DMS79 (cell line): Measurements from ENCODE around the gene ARSA.

Experiments used
- DNase-seq: peaks from one replicate; lab custom pipeline; 2025; lab: John Stamatoyannopoulos, UW

The ARSA gene

DNA sequence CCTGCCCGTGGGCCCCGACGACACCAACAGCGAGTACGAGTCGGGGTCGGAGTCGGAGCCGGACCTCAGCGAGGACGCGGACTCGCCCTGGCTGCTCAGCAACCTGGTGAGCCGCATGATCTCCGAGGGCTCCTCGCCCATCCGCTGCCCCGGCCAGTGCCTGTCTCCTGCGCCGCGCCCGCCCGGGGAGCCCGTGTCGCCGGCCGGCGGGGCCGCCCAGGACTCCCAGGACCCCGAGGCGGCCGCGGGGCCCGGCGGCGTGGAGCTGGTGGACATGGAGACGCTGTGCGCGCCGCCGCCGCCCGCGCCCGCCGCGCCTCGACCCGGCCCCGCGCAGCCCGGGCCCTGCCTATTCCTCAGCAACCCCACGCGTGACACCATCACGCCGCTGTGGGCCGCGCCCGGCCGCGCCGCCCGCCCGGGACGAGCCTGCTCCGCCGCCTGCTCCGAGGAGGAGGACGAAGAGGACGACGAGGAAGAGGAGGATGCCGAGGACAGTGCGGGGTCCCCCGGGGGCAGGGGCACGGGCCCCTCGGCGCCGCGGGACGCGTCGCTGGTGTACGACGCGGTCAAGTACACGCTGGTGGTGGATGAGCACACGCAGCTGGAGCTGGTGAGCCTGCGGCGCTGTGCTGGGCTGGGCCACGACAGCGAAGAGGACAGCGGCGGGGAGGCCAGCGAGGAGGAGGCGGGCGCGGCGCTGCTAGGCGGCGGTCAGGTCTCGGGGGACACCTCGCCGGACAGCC is 23.5 kb downstream of the ARSA start:
- no peak for DNase-seq

DNA sequence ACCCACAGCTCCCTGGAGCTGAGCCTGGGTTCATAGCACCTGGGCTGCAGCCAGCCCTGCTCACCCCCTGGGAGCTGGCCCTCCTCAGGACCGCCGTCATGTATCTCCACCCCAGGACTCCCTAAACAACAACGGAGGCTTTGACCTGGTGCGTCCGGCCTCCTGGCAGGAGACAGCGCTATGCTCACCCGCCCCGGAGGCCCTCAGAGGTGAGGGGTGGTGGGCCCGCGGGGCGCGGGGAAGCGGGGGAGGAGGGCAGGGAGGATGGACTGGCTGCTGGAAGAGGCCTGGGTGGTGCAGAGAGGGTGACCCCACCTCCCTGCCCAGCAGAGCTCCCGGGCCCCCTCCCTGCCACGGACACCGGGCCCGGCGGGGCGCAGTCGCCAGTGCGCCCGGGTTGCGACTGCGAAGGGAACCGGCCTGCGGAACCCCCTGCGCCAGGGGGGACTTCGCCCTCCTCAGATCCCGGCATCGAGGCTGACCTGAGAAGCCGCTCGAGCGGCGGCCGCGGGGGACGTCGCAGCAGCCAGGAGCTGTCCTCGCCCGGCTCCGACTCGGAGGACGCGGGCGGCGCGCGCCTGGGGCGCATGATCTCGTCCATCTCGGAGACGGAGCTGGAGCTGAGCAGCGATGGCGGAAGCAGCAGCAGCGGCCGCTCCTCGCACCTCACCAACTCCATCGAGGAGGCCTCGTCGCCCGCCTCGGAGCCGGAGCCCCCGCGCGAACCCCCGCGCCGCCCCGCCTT is 24.3 kb downstream of the ARSA start:
- DNase-seq: no peak

GRCh38 chr22:50602338-50602700 is 25.6 kb downstream of the ARSA start:
- DNase-seq: no peak

DNA sequence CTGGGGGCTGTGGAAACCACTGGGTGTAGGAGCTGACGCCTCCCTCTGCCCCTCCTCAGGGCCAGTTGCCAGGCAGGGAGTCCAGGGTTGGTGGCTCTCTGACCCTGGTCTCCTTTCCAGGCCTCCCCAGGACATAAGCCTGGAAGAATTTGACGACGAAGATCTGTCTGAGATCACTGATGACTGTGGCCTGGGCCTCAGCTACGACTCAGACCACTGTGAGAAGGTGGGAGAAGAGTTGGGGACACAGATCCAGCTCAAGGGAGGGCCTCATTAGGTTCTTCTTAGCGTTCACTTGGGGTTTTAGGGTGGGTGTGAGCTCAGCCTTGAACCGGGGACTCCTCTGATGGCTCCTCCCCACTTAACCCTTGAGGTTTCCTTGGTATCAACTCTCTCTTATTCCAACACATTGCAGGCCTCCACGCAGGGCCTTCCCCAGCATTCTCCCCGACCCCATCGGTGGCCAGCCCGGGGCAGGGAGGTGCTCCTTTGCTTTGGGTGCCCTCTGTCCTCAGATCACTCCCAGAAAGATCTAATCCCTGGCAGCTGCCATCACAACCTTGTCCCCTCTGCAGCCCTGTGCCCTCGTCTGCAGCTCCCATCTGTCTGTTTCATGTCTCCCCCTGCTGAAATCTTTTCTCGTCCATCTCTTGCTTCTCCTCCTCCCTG is 26.1 kb downstream of the ARSA start:
- DNase-seq: no peak

DNA sequence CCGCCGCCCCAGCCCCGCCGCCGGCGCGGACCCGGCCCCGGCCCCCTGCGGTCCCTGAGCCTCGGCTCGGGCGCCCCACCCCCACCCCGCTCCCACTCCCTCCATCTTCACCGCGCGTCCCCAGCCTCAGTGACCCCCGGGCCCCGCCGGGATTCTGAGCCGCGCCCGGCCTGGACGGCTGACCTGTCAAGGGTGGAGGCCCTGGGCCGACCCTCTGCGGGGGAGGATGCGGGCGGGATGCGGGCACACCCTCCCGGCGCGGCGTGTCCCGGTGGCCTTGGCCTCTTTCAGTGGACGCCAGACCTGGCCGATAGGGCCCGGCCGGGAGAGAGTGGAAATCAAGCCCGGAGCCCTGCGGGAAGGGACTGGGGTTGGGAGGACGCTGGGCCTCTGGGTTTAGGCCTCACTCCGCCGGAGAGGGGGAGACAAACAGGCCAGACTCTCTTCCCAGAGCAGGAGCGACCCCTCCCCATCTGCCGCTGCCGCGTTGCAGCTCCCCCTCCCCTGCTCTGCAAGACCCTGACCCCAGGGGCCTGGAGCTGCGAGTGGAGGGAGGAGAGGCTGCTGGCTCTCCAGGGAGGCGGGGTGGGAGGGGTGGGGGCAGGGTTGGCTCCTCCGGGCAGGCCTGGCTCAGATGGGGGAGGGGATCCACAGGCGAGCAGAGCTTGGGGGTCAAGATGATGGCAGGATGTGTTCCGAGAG is 26.8 kb downstream of the ARSA start:
- DNase-seq: no peak

DNA sequence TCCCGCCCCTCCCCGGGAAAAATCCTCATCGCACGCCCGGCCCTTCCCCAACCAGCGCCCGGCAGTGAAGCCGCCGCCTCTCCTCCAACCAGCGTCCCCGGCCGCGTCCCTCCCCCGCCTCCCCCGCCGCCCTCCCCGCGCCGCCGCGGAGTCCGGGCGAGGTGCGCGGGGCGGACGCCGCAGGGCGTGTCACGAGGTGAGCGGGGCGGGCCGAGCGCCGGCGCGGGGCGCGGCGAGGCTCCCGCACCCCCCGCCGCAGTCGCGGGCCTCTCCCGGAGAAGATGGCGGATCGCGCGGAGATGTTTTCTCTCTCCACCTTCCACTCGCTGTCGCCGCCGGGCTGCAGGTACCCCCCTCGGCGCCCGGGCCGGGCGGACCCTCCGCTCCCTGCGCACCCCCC is 27.4 kb downstream of the ARSA start, which contains the start of gene MAPK8IP2:
Gene MAPK8IP2, plus strand, starts transcription at position 256 of the 400 bp plus-strand sequence. Its CDS starts 26 bp downstream, at position 282.
- no peak for DNase-seq

DNA sequence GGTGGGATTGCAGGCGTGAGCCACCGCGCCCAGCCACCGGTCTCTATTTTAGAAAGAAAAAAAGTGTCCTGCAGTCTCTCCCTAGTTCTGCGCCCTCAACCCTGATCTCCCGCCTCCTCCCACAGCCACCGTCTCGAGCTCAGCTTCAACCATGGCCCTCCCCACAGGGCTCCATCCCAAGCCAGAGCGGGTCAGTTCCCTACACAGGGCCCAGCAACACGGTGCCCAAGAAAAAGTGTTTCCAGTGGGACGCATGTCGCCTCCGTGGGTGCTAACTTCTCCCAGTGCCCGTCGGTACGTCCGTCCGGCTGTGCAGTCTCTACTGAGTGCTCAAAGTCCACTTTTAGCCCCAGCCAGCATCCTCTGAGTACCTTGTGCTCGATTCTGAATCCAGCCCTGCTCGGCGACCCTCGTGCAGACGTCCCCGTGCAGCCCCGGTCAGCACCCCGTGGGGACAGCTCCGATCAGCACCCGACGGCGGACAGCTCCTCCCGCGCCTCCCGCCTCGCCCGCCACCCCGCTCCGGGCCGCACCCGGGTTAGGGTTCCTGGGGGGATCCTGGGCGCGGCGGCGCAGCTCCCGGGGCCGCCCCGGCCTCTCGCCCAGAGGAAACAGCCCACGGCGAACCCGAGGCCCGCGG is 28.0 kb downstream of the ARSA start:
- no peak for DNase-seq

DNA sequence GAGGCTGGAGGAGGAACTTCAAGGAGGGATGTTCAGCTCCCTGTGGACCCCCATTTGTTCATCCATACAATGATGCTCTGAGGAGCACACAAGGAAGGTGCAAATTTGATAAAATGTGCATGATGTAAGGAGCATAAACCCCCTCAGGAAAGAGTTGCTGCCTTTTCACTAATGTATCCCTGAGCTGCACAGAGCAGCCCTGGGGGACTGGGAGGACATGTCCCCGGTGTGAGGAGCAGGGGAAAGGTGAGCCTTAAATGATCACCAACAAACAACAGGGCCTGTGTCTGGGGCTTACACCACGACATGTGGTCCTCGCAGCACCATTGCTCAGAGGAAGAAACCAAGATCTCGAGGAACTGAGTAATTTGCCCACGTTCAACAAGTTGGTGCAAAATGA is 30.9 kb downstream of the ARSA start:
- DNase-seq: no peak

DNA sequence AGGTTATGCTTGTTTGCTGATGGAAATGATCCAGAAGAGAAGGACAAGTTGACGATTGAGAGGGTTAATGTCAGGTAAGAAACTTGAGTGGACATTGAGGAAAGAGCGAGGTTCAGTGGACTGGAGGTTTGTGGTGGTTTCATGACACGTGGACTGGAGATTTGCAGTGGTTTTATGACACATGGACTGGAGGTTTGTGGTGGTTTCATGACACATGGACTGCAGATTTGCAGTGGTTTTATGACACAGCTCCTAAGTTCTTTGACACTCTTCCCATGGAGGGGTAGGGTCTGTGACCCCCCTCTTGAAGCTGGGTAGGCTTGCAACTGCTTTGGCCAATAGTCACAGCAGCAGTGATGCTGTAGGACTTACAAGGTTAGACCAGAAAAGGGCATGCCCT is 32.8 kb downstream of the ARSA start:
- DNase-seq: no peak

GRCh38 chr22:50587407-50587806 is 40.5 kb downstream of the ARSA start:
- DNase-seq: no peak

DNA sequence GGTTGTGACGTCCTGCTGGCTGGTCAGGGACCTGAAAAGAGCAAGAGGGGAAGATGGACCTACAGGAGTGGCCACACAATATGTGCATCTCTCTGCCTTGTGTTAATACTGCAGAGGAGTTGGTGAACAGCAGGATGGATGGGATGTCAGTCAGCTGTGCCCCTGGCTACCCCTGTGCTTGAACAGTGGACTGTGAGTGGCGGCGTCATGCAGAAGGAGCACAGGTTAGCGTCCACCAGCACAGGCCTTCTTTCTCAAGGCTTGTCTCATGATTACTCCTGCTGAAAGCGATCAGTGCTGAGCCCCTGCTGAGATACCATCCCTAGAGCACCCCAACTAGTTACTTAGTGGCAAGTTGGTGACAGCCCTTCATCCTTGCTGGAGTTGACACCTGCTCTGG is 41.5 kb downstream of the ARSA start:
- DNase-seq: no peak

DNA sequence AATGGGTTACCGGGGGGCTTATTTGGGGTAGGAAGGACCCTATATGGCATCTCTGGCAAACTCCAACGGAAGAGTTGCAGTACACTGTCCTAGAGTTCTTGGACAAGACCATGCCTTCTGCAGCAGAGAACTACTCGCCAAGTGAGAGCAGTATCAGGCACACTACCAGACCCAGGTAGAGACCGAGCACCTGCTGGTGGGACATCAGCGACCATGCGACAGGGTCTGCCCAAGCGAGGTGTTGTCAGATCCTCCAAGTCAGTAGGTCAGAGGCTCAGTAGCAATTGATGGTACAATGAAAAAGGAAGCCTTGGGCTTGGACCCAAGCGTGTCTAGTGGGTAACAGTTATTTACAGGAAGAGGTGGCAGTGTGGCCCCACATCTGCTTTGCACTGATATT is 42.2 kb downstream of the ARSA start:
- DNase-seq: no peak

- DNase-seq: no peak
These were observed 42.7 kb downstream of the ARSA start for GRCh38 chr22:50585238-50585637.

GRCh38 chr22:50584106-50585096 is 43.6 kb downstream of the ARSA start:
- no peak for DNase-seq

DNA sequence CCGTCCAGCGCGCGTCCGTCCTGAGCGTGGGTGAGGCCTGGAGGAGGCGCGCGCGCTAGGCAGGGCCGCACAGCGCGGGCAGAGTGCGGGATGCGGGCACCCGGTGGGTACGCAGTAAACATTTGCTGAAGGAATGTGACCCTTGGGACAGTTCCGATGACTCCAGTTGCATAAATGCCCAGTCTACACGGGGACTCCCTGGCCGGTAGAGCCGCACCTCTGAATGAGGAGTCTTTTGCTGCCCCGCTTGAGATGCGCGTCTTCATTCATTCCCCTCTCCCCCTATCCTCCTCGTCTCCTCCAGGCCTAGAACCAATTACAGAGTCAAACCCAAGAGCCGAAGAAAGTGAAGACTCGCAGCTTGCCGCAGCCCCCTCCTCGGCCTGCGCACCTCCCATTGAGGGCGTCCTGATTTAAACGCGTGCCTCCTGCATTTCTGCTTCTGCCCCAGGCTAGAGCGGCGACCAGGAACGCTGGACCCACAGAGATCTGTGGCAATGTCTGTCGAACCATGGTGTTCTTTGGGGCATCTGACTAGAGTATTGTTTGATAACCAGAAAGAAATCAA is 44.6 kb downstream of the ARSA start:
- DNase-seq: no peak

GRCh38 chr22:50582493-50583293 is 45.3 kb downstream of the ARSA start, which contains the start of gene CHKB:
TSS of gene CHKB (minus strand) at chr22:50582849. CDS start at chr22:50582781, 68 bp downstream.
- peak; percentile 82 for DNase-seq

DNA sequence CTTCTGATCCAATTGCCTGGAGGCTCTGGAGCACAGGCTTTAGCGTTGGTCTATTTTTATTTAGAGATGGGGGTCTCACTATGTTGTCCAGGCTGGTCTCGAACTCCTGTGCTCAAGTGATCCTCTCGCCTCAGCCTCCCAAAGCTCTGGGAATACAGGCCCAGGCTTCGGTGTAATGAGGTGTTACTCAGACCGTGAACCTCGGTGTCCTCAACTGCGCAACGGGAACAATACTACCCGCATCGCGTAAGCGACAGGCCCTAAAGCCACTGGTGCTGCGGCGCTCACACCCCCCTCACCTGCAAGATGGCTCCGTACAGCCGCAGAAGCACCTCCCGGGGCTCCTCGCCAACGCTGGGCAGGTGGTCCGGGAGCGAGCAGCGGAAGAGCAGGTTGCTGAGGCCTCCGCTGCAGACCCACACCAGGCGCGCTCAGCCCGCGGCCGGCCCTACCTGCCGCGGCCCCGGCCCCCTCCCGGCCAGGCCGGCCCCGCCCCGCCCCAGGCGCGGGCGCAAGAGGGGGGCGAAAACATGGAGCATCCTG is 45.9 kb downstream of the ARSA start:
- DNase-seq: no peak

- DNase-seq: no peak
These were observed 46.7 kb downstream of the ARSA start for GRCh38 chr22:50581031-50581949.
